Activated CD4-positive, alpha-beta memory T cell treated with anti-CD3 and anti-CD28 coated beads, Interleukin-2, amount 10 ng/mL, durations not matched to agents 7 days and 5 days (primary cell): ENCODE measurements around the gene ZNF586. TPM values are rescaled to one million over a fixed set of nuclear protein-coding genes. Genes with fewer than 3 reads are reported as not detected.
"Not testable (repeated sequence)": the region's sequence is repeated elsewhere in the genome, so short reads cannot be mapped to it uniquely, and the experiment has no call there.

ENCODE experiments used
- CTCF ChIA-PET: fragments of 350-600 bp; sonication (Branson Sonifier 250); formaldehyde crosslinking; loops from one replicate; lab custom pipeline; 2021; ENCODE audit warnings: antibody characterized with exemption, inconsistent platforms; lab: Charles Lee
- POLR2A ChIA-PET: fragments of 350-600 bp; sonication (Branson Sonifier 250); formaldehyde crosslinking; loops from one replicate; lab custom pipeline; 2021; ENCODE audit warnings: antibody characterized with exemption; lab: Charles Lee
- DNase-seq: peaks from one replicate; pipeline ENCODE4 v3.0.0-alpha.2; 2020
- H3K27ac Mint-ChIP-seq: one replicate; pipeline ENCODE4 v1.8.0; 2021; ENCODE audit warnings: mild to moderate bottlenecking, mixed read lengths
- H3K27me3 Mint-ChIP-seq: one replicate; pipeline ENCODE4 v1.8.0; 2021; ENCODE audit warnings: mixed read lengths
- H3K36me3 Mint-ChIP-seq: one replicate; pipeline ENCODE4 v1.8.0; 2021; ENCODE audit warnings: low read depth, mixed read lengths
- H3K4me1 Mint-ChIP-seq: one replicate; pipeline ENCODE4 v1.8.0; 2021; ENCODE audit warnings: mixed read lengths
- H3K4me3 Mint-ChIP-seq: one replicate; pipeline ENCODE4 v1.8.0; 2021; ENCODE audit warnings: mild to moderate bottlenecking, mixed read lengths
- H3K9me3 Mint-ChIP-seq: one replicate; pipeline ENCODE4 v1.8.0; 2021; ENCODE audit warnings: mixed read lengths
- total RNA-seq, 2 experiments: library from RNA; stranded (reverse); gene quantifications; one replicate each; pipeline ENCODE4 v1.2.3, GENCODE V29; 2021

The ZNF586 gene
- total RNA-seq, 2 experiments from 2014 or later: 20.1 to 21.8 TPM

- Mint-ChIP-seq H3K36me3 (peaks cover 68% of the 10 kb centered on the region), H3K27me3 (no peaks in the 10 kb centered on the region), H3K4me1 (peaks cover 17% of the 10 kb centered on the region), H3K9me3 (peaks cover 10% of the 10 kb centered on the region), H3K27ac (no peak overlapping the region), H3K4me3 (no peak overlapping the region)
- POLR2A ChIA-PET: no interaction called here
- no peak for DNase-seq
- CTCF ChIA-PET: no interaction called here
These were observed 33.8 kb downstream of the ZNF586 start for GRCh38 chr19:57803265-57803593.

DNA sequence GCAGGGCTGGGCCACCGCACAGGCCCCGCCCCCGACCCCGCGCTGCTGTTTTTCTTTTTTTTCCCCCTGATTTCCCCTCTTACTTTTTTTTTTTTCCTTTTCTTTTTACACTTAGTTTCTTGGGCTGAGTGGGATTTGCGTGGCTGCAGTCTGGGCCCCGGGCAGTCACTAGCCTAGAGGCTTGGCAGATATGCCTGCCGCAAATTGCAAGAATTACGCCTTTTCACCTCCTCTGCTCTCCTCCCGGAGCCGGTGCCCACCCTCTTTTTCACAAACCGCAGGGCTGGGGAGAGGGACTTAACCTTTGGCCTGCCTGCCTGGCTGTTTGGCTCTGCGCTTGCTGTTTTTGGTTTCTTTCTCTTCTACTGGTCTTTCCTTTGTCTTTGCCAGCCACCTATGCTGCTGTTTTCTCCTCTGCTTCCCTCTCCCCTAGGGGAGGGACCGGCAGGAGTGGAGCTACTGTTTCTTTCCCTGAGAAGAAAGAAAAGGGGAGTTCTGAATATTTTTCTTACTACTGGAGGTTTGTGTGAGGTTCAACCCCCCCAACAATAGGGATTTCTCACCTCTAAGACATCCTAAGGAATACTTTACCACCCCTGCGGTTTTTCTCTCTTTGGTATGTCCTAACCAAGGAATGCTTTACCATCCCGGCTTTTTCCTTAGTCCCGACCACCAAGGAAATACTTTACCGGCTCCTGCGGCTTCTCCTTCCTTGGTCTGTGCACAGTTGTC lies 34.3 kb downstream of the ZNF586 start:
- ChIA-PET POLR2A (no interaction called here), CTCF (no interaction called here)
- Mint-ChIP-seq H3K9me3 (peaks cover 10% of the 10 kb centered on the region), H3K36me3 (peaks cover 73% of the 10 kb centered on the region), H3K27me3 (no peaks in the 10 kb centered on the region), H3K4me3 (peak overlapping the region; percentile 40), H3K27ac (no peak overlapping the region), H3K4me1 (peaks cover 17% of the 10 kb centered on the region)
- no peak for DNase-seq

- POLR2A ChIA-PET: no interaction called here
- peaks cover 22% of the 10 kb centered on the region for H3K4me1 Mint-ChIP-seq
- peaks cover 75% of the 10 kb centered on the region for H3K36me3 Mint-ChIP-seq
- H3K27me3 Mint-ChIP-seq: no peaks in the 10 kb centered on the region
- DNase-seq: no peak
- H3K4me3 Mint-ChIP-seq: no peak overlapping the region
- H3K27ac Mint-ChIP-seq: no peak overlapping the region
- peaks cover 8% of the 10 kb centered on the region for H3K9me3 Mint-ChIP-seq
- CTCF ChIA-PET: no interaction called here
These were observed 38.1 kb downstream of the ZNF586 start for GRCh38 chr19:57807541-57807940.

- Mint-ChIP-seq H3K4me1 (peaks cover 38% of the 10 kb centered on the region), H3K36me3 (peaks cover 70% of the 10 kb centered on the region)
- H3K27ac Mint-ChIP-seq, H3K27me3 Mint-ChIP-seq, H3K4me3 Mint-ChIP-seq, POLR2A ChIA-PET, H3K9me3 Mint-ChIP-seq, DNase-seq, CTCF ChIA-PET: not testable (repeated sequence)
These were observed 41.2 kb downstream of the ZNF586 start for GRCh38 chr19:57810410-57811295.

DNA sequence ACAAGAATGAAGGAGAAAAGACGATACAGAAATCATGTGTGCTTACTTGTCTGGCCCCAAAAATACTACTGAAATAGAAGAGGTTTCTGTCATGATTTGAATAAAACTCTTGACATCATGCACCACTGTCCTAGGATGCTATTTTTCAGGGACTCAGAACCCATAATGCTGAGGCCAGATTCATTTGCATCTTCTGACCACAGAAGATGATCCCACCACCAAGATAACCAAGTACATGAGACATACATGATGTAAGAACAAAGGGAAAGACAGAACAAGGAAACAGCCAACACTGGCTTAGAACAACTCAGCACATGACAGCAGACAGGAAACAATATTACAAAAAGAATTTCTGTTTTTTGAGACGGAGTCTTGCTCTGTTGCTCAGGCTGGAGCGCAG lies 42.8 kb downstream of the ZNF586 start:
- ChIA-PET POLR2A (interaction anchor here (1.2 kb wide), 1 partner anchor 37 kb away, joined by 3 read pairs; the partner anchor contains the start of gene ZNF587), CTCF (interaction anchor here (0.7 kb wide), 2 partner anchors 637 to 652 kb away, joined by 3 to 4 read pairs; no protein-coding TSS in a partner anchor)
- H3K9me3 Mint-ChIP-seq: peaks cover 4% of the 10 kb centered on the region
- H3K4me3 Mint-ChIP-seq: peak overlapping the region; percentile 13
- H3K4me1 Mint-ChIP-seq: peaks cover 42% of the 10 kb centered on the region
- peak overlapping the region; percentile 36 for H3K27ac Mint-ChIP-seq
- peaks cover 58% of the 10 kb centered on the region for H3K36me3 Mint-ChIP-seq
- DNase-seq: no peak
- no peaks in the 10 kb centered on the region for H3K27me3 Mint-ChIP-seq

DNA sequence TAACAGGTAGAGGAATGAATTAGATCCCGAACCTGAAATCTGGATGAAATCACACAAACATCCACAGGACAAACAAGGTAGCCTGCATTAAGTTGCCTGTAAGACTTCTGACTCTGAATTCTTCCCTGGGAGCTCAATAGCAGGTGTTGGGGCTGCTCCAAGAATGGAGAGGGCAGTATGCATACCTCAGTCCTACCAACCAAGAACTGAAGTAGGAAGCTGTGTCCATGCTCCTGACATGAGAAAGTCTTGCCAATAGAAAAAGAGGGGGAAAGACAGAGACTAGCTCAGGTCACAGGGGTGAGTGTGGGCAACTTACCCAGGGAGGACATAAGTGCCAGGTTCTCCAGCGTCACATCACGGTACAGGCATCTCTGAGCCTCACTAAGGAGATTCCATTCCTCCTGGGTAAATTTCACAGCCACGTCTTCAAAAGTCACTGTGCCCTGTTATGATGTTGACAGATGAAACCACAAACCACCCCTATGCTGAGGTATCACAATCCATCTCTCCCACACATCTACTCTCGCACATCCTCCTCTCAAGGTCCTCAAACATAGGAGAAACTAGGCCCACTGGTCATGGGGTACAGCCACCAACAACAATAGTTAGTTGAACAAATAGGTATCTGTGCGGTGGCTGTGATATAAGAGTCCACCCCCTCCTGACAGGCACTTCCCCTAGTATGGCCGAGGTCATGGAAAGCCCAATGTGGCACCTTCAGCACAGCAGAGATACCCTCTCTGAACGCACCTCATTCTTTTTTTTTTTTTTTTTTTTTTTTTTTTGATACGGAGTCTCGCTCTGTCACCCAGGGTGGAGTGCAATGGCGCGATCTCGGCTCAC lies 43.7 kb downstream of the ZNF586 start:
- CTCF ChIA-PET: not testable (repeated sequence)

GRCh38 chr19:57813919-57814504 lies 44.5 kb downstream of the ZNF586 start:
- no peak for DNase-seq
- POLR2A ChIA-PET: interaction anchor here (0.7 to 1.6 kb wide), 5 partner anchors 17 to 129 kb away, joined by 3 to 10 read pairs (median 4); partner anchors contain the start of genes ZNF586 and ZNF776
- Mint-ChIP-seq H3K4me3 (peak overlapping the region; percentile 93), H3K27me3 (no peaks in the 10 kb centered on the region), H3K27ac (peak overlapping the region; percentile 86), H3K9me3 (no peaks in the 10 kb centered on the region), H3K4me1 (peaks cover 48% of the 10 kb centered on the region), H3K36me3 (peaks cover 42% of the 10 kb centered on the region)
- CTCF ChIA-PET: no interaction called here

More for the DNA sequence above, 43.7 kb downstream of the ZNF586 start:
- Mint-ChIP-seq H3K27ac (peak overlapping the region; percentile 68), H3K4me1 (peaks cover 42% of the 10 kb centered on the region), H3K4me3 (peak overlapping the region; percentile 93), H3K36me3 (peaks cover 50% of the 10 kb centered on the region)
- H3K9me3 Mint-ChIP-seq, H3K27me3 Mint-ChIP-seq: not testable (repeated sequence)
- DNase-seq: peak; percentile 21
- POLR2A ChIA-PET: interaction anchor here (0.7 to 1.2 kb wide), 3 partner anchors 16 to 128 kb away, joined by 3 read pairs; partner anchors contain the start of gene ZNF587

DNA sequence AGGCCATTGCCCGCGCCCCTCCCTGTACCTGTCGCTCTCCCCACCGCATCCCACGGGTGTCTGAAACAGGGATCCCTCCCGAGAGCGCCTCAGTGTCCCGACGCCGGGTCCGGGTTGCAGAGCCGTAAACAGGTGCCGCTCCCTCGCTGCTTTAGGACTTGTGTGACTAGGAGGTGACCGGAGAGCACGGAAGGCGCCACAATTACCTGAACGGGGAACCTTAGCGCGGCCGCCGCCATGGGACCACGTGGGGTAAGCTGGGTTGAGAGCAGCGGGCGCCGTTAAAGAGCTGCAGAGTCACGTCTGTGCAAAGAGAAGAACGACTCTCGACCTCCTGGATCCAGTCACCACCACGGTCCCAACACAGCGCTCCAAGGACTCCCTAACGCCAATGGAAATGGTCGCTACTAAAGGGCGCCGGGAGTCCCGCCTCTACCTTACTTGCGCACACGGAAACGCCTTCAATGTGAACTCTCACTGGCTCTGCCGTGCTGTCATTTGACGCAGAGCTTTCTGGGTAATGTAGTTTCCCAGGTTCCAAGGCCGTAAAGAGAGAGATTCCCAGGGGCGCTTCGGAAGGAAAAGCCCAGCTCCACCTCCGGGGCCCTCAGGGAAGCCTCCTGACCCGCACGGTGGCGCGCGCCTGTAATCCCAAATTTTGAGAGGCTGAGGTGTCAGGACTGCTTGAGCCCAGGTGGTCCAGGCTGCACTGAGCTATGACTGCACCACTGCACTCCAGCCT lies 45.2 kb downstream of the ZNF586 start, which contains the start of gene ZNF552:
Gene ZNF552 (minus strand): TSS at position 409 of the 742 bp plus-strand sequence. CDS start 170 bp downstream, at position 239.
- H3K27ac Mint-ChIP-seq: peak within 1 kb of the TSS; percentile 86
- peak within 1 kb of the TSS; percentile 93 for H3K4me3 Mint-ChIP-seq
- CTCF ChIA-PET: no interaction called here
- DNase-seq: peak; percentile 79
- H3K36me3 Mint-ChIP-seq: peaks cover 38% of the 10 kb centered on the region
- POLR2A ChIA-PET: interaction anchor here (0.6 to 1.6 kb wide), 10 partner anchors 36 to 451 kb away, joined by 3 to 10 read pairs (median 4); partner anchors contain the start of genes TRAPPC2B, ZNF134, ZNF211 and ZNF547
- no peaks in the 10 kb centered on the region for H3K9me3 Mint-ChIP-seq
- H3K4me1 Mint-ChIP-seq: peaks cover 51% of the 10 kb centered on the region
- no peaks in the 10 kb centered on the region for H3K27me3 Mint-ChIP-seq

DNA sequence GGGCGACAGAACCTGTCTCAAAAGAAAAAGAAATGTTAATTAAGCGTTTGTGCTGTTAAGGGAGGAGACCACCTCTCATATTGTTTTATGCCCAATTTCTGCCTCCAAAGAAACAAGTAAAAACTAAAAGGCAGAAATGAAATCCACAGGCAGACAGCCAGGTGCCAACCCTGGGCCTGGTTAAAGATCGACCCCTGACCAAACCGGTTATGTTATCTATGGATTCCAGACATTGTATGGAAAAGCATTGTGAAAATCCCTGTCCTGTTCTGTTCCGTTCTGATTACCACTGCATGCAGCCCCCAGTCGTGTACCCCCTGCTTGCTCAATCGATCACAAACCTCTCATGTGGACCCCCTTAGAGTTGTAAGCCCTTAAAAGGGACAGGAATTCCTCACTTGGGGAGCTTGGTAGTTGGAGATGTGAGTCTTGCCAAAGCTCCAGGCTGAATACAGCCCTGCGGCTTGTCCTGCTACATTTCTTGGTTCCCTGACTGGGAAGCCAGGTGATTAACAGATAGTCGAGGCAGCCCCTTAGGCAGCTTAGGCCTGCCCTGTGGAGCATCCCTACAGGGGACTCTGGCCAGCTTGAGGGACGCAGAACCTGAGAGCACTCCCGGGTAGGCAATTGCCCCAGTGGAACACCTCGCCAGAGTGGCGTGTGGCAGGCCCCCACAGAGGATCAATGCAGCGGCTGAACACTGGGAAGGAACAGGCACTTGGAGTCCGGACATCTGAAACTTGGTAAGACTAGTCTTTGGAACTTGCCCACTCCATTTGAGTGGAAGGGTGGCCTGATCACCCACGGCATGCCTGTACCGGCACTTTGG lies 46.0 kb downstream of the ZNF586 start:
- Mint-ChIP-seq H3K27me3 (no peaks in the 10 kb centered on the region), H3K4me1 (peaks cover 57% of the 10 kb centered on the region), H3K36me3 (peaks cover 38% of the 10 kb centered on the region), H3K27ac (peak overlapping the region; percentile 86), H3K9me3 (no peaks in the 10 kb centered on the region), H3K4me3 (peak overlapping the region; percentile 93)
- no peak for DNase-seq
- ChIA-PET CTCF (no interaction called here), POLR2A (interaction anchor here (0.6 to 1.6 kb wide), 10 partner anchors 35 to 452 kb away, joined by 3 to 10 read pairs (median 4); partner anchors contain the start of genes TRAPPC2B, ZNF134, ZNF211 and ZNF547)

GRCh38 chr19:57816652-57817051 lies 47.2 kb downstream of the ZNF586 start:
- peaks cover 46% of the 10 kb centered on the region for H3K36me3 Mint-ChIP-seq
- CTCF ChIA-PET: no interaction called here
- POLR2A ChIA-PET: no interaction called here
- H3K9me3 Mint-ChIP-seq: no peaks in the 10 kb centered on the region
- H3K4me3 Mint-ChIP-seq: no peak overlapping the region
- H3K27ac Mint-ChIP-seq: no peak overlapping the region
- DNase-seq: no peak
- H3K4me1 Mint-ChIP-seq: peaks cover 64% of the 10 kb centered on the region
- H3K27me3 Mint-ChIP-seq: no peaks in the 10 kb centered on the region

GRCh38 chr19:57817976-57818375 lies 48.5 kb downstream of the ZNF586 start:
- Mint-ChIP-seq H3K9me3 (no peaks in the 10 kb centered on the region), H3K36me3 (peaks cover 46% of the 10 kb centered on the region), H3K27me3 (no peaks in the 10 kb centered on the region), H3K27ac (no peak overlapping the region), H3K4me1 (peaks cover 62% of the 10 kb centered on the region), H3K4me3 (no peak overlapping the region)
- CTCF ChIA-PET: no interaction called here
- DNase-seq: no peak
- POLR2A ChIA-PET: no interaction called here
